Fibroblast of villous mesenchyme (primary cell): Measurements from ENCODE around the gene MBNL3. TPM values are rescaled to one million over a fixed set of nuclear protein-coding genes. Genes with fewer than 3 reads are reported as not detected.

Source experiments
- DNase-seq: peaks from one replicate; pipeline ENCODE4 v3.0.0-alpha.2; 2010; ENCODE audit warnings: low read depth
- H3K4me3 ChIP-seq: 2 replicates; pipeline ENCODE4 v1.5.1; 2011; ENCODE audit warnings: low read depth, mild to moderate bottlenecking, low read length
- total RNA-seq: library from RNA; depleted of rRNA; stranded (reverse); fragments of >200 nt; gene quantifications from 2 replicates; pipeline ENCODE4 v1.2.3, GENCODE V29; 2012
- TF ChIP-seq, protein P1 (sequence below): IDR thresholded peaks from 2 replicates; pipeline ENCODE4 v1.5.1; 2012; ENCODE audit warnings: low read depth, mild to moderate bottlenecking, low read length; ENCODE audit not compliant: insufficient read depth

MBNL3 gene
- total RNA-seq, 1 donor, result 4.3 TPM

DNA sequence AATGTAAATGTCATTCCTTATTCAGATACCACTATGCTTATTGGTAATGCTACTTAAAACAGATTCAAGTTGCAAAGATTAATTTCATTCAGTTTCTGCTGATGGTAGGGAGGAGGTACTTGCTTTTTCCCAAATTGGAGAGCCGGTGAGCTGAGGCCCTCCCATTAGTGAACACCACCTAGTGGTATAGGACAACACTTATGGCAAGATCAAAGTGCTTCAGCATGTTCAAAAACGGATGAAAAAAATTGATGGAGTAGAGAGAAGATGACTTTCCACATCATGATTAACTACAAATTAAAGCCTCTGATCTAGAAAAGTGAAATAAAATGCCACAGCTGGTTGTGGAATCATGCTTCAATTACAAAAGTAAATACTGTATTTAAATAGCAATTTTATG, 112.9 kb downstream of the MBNL3 start:
- H3K4me3 ChIP-seq, result no peak overlapping the region
- no peak for DNase-seq
- TF ChIP-seq, protein P1, sequence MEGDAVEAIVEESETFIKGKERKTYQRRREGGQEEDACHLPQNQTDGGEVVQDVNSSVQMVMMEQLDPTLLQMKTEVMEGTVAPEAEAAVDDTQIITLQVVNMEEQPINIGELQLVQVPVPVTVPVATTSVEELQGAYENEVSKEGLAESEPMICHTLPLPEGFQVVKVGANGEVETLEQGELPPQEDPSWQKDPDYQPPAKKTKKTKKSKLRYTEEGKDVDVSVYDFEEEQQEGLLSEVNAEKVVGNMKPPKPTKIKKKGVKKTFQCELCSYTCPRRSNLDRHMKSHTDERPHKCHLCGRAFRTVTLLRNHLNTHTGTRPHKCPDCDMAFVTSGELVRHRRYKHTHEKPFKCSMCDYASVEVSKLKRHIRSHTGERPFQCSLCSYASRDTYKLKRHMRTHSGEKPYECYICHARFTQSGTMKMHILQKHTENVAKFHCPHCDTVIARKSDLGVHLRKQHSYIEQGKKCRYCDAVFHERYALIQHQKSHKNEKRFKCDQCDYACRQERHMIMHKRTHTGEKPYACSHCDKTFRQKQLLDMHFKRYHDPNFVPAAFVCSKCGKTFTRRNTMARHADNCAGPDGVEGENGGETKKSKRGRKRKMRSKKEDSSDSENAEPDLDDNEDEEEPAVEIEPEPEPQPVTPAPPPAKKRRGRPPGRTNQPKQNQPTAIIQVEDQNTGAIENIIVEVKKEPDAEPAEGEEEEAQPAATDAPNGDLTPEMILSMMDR, result peak; percentile 43

- TF ChIP-seq, protein P1, result no peak
- DNase-seq, result no peak
- no peak overlapping the region for H3K4me3 ChIP-seq
Measured at GRCh38 chrX:132373610-132374009, 115.2 kb downstream of the MBNL3 start.

DNA sequence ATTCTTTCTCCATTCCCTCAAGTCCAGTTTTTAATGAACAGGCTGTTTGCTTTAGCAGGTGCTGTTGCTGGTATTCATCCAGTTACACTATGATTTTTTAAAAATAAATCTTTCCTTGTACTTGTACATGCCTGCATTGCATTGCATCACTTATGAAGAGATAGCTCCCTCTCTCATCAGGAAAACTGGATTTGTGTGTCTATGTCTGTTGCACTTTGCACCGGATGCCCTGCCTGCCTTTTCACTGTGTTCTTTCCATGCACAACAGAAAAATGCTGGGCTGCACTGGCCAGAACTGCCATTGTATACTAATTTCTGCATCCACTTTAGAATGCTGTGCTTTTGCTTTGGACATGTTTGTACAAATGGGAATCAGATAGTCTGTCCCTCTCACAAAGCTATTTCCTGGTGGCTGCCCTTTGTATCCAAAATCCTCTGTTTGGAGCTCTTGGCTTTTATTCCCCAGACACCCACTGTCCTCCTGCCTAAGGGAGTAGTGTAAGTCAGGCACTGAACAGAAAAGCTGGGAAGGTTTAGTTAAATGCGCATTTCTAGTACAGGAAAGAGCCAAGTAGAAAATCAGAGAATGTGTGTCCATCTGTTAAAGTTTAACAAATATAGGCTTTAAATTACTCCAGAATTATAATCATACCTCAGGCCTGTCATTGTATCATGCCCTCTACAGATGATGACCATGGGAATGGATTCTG, 119.1 kb downstream of the MBNL3 start:
- TF ChIP-seq, protein P1, result no peak

DNA sequence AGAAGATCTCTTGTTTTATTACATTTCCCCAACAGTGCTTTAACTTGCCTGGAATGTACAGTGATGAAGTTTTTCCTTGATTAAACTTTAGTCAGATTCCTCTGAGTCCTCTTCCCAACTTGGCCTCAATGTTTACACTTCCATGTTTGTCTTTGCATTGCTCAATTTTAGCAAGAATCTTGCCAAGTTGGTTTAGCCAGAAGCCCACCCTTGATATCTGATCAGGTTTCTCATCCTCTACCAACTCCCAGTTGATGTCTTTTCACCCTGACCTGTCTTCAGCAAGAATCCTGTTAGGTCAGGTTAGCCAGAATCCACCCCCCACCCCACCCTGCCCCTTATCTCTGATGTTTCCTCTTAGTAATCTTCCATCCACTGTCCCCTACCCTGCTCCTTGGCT, 120.9 kb downstream of the MBNL3 start:
- TF ChIP-seq, protein P1, result no peak
- DNase-seq, result no peak

More for the DNA sequence above, 119.1 kb downstream of the MBNL3 start:
- no peak overlapping the region for H3K4me3 ChIP-seq
- no peak for DNase-seq

GRCh38 chrX:132367314-132367713, 121.5 kb downstream of the MBNL3 start:
- no peak for DNase-seq
- TF ChIP-seq, protein P1, result no peak
- H3K4me3 ChIP-seq, result no peak overlapping the region

More for the DNA sequence above, 120.9 kb downstream of the MBNL3 start:
- no peak overlapping the region for H3K4me3 ChIP-seq

DNA sequence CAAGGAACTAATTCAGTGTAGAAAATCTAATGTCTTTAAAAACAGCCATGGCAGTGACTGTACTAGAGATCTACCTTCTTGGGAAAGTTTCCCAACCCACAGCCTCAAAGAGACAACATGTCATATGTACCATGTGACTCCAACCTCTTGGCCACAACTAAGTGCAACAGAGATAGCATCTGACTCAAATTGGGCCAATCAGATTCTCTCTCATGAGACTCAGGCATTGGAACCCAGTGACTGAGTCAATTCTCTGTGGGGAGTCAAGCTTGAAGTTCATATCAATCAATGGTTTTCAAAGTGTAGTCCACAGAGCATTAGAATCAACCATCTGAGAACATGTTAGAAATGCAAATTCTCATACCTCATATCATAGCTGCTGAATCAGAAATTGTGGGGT, 123.3 kb downstream of the MBNL3 start:
- TF ChIP-seq, protein P1, result no peak
- no peak for DNase-seq
- no peak overlapping the region for H3K4me3 ChIP-seq

DNA sequence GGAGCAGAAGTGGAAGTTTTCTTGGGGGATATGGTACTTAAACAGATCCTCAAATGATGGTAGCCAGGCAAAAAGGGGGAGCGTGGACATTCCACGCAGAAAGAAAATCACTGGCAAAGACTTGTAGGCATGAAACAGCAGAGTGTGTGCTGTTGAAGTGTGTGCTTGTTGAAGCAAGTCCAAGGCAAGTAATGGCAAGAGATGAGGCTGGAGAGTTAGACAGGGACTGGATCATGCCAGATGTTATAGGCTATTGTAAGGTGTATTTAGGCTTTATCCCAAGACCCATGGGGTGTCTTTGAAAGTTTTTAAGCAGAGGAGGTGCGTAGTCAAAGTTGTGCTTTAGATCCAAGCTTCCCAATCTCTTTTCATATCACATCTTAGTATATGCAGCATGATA, 124.5 kb downstream of the MBNL3 start:
- TF ChIP-seq, protein P1, result no peak
- DNase-seq, result no peak
- H3K4me3 ChIP-seq, result no peak overlapping the region
